Activated CD4-positive, alpha-beta T cell treated with anti-CD3 and anti-CD28 coated beads, Interleukin-2, amount 10 ng/mL, durations not matched to agents 7 days and 5 days (primary cell): ENCODE data around the gene ERCC4. TPM values are rescaled to one million over a fixed set of nuclear protein-coding genes. Genes with fewer than 3 reads are reported as not detected.

ENCODE experiments used
- total RNA-seq, 2 experiments: library from RNA; stranded (reverse); gene quantifications; one replicate each; pipeline ENCODE4 v1.2.3, GENCODE V29; 2021

The ERCC4 gene
- total RNA-seq, 2 experiments from 2014 or later: 9.4 to 12.3 TPM

Other genes starting within 250 kb of the ERCC4 start
- gene MRTFB, start 151.2 kb downstream of the ERCC4 start, total RNA-seq: 10 to 100 TPM; 17.7 to 21.2 TPM